LNCaP clone FGC (cell line): ENCODE results near the gene ADGRV1.

Experiments used
- DNase-seq: peaks from one replicate; pipeline ENCODE4 v3.0.0-alpha.2; 2011; ENCODE audit warnings: low read depth
- H3K4me3 ChIP-seq: 2 replicates; pipeline ENCODE4 v1.5.1; 2011; ENCODE audit warnings: mild to moderate bottlenecking, low read depth, low read length, control low read depth
- TF ChIP-seq, protein P1 (sequence below): IDR thresholded peaks from 2 replicates; pipeline ENCODE4 v1.5.1; 2012; ENCODE audit warnings: mild to moderate bottlenecking; ENCODE audit not compliant: control insufficient read depth, insufficient read depth; ENCODE audit errors: extremely low read depth

The ADGRV1 gene

GRCh38 chr5:90991201-90991600, 432.6 kb downstream of the ADGRV1 start:
- DNase-seq: no peak
- H3K4me3 ChIP-seq: no peak overlapping the region
- TF ChIP-seq, protein P1, sequence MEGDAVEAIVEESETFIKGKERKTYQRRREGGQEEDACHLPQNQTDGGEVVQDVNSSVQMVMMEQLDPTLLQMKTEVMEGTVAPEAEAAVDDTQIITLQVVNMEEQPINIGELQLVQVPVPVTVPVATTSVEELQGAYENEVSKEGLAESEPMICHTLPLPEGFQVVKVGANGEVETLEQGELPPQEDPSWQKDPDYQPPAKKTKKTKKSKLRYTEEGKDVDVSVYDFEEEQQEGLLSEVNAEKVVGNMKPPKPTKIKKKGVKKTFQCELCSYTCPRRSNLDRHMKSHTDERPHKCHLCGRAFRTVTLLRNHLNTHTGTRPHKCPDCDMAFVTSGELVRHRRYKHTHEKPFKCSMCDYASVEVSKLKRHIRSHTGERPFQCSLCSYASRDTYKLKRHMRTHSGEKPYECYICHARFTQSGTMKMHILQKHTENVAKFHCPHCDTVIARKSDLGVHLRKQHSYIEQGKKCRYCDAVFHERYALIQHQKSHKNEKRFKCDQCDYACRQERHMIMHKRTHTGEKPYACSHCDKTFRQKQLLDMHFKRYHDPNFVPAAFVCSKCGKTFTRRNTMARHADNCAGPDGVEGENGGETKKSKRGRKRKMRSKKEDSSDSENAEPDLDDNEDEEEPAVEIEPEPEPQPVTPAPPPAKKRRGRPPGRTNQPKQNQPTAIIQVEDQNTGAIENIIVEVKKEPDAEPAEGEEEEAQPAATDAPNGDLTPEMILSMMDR: no peak

DNA sequence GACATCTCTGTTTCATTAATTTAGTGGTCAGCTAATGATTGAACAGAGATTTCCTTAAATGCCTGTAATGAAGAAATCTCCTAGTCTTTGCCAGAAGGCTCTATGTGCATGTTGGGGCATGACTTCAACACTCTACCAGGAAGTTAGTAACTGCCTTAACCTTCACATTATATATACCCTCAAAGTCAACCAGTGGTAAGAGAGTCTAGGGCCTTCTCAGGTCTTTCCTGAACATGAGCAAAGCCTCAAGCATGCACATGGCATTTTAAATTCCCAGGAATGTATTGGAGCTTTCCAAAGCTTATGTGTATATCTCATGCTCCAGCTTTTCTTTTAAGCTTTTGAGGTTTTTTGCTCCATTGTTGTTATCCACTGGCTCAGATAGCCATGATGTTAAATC, 436.2 kb downstream of the ADGRV1 start:
- no peak for DNase-seq
- no peak overlapping the region for H3K4me3 ChIP-seq
- TF ChIP-seq, protein P1: no peak

DNA sequence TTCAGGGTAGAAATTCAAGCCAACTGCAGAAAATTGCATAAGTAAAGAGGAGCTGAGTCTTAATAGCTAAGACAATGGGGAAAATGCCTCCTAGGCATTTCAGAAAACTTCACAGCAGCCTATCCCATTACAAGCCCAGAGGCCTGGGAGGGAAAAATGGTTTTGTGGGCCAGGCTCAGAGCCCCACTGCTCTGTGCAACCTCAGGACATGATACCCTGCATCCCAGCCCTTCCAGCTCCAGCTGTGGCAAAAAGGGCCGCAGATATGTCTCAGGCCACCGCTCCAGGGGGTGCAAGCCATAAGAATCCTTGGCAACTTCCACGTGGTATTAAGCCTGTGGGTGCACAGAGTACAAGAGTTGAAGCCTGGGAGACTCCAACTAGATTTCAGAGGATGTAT, 437.5 kb downstream of the ADGRV1 start:
- no peak overlapping the region for H3K4me3 ChIP-seq
- TF ChIP-seq, protein P1: no peak
- no peak for DNase-seq

DNA sequence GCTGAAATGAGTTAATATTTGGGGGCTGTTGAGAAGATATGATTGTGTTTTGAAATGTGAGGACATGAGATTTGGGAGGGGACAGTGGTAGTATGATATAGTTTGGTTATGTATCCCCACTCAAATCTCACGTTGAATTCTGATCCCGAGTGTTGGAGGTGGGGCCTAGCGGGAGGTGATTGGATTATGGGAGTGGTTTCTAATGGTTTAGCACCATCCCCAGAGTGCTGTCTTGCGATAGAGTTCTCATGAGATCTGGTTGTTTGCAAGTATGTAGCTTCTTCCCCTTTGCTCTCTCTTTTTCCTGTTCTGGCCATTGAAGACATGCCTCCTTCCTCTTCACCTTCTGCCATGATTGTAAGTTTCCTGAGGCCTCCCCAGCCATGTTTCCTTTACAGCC, 438.5 kb downstream of the ADGRV1 start:
- TF ChIP-seq, protein P1: no peak
- DNase-seq: no peak
- H3K4me3 ChIP-seq: no peak overlapping the region

GRCh38 chr5:91000743-91001142, 442.1 kb downstream of the ADGRV1 start:
- H3K4me3 ChIP-seq: no peak overlapping the region
- no peak for DNase-seq
- TF ChIP-seq, protein P1: no peak

DNA sequence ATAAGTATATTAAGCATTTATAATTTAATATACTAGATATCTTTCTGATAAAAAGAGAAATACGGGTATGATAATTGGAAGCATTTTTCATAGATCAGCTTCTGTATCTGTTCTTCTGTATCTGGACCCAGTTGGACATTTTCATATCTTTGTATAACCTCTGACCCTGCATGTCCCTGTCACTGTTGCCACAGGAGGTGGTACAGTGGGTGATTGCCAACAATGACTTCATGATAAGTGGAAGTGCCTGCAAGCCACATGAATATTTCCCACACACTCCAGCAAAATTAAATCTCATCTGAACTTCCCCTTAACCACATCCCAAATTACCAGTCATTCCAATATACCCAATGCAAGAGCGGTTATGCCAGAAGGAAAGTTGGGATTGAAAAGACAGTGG, 448.1 kb downstream of the ADGRV1 start:
- no peak for DNase-seq
- TF ChIP-seq, protein P1: no peak
- no peak overlapping the region for H3K4me3 ChIP-seq

GRCh38 chr5:91007251-91007650, 448.7 kb downstream of the ADGRV1 start:
- TF ChIP-seq, protein P1: no peak
- no peak for DNase-seq
- no peak overlapping the region for H3K4me3 ChIP-seq
